EL (cell line): ENCODE results near the gene KASH5.

Experiments used
- DNase-seq: peaks from one replicate; pipeline ENCODE4 v3.0.0-alpha.2; 2016

The KASH5 gene

GRCh38 chr19:49461656-49462055, 73.6 kb downstream of the KASH5 start:
- no peak for DNase-seq

- DNase-seq: no peak
Observed at GRCh38 chr19:49462492-49462891, 74.4 kb downstream of the KASH5 start.

GRCh38 chr19:49463960-49464740, 76.1 kb downstream of the KASH5 start:
- no peak for DNase-seq

- DNase-seq: no peak
Observed at GRCh38 chr19:49465371-49465770, 77.3 kb downstream of the KASH5 start.
